Nephron (organoid): ENCODE measurements around the gene EML1.
A peak's percentile ranks its signal among the peaks of the same experiment; 100 is the strongest.

ENCODE experiments used
- H3K27ac Mint-ChIP-seq, 3 experiments: 2 replicates each; pipeline ENCODE4 v1.8.0; 2020; ENCODE audit warnings: mixed read lengths in 3 of 3, mild to moderate bottlenecking in 2 of 3, moderate library complexity in 1 of 3
- H3K27me3 Mint-ChIP-seq: 2 replicates; pipeline ENCODE4 v1.8.0; 2021; ENCODE audit warnings: low read depth, mild to moderate bottlenecking, moderate library complexity, mixed read lengths
- H3K36me3 Mint-ChIP-seq: 2 replicates; pipeline ENCODE4 v1.8.0; 2020; ENCODE audit warnings: low read depth, mixed read lengths
- H3K4me1 Mint-ChIP-seq: 2 replicates; pipeline ENCODE4 v1.8.0; 2020; ENCODE audit warnings: mixed read lengths
- H3K4me3 Mint-ChIP-seq, 3 experiments: 2 replicates each; pipeline ENCODE4 v1.8.0; 2020; ENCODE audit warnings: mild to moderate bottlenecking in 3 of 3, mixed read lengths in 3 of 3, moderate library complexity in 2 of 3
- H3K9me3 Mint-ChIP-seq: 2 replicates; pipeline ENCODE4 v1.8.0; 2020; ENCODE audit warnings: mixed read lengths
- TF ChIP-seq, protein P1 (sequence below), 3 experiments: fragments of 200-600 bp; sonication (generic); IDR thresholded peaks; one replicate each; pipeline ENCODE4 v1.5.0; 2021; ENCODE audit warnings: antibody characterized with exemption in 3 of 3; ENCODE audit not compliant: unreplicated experiment in 3 of 3

EML1 gene

DNA sequence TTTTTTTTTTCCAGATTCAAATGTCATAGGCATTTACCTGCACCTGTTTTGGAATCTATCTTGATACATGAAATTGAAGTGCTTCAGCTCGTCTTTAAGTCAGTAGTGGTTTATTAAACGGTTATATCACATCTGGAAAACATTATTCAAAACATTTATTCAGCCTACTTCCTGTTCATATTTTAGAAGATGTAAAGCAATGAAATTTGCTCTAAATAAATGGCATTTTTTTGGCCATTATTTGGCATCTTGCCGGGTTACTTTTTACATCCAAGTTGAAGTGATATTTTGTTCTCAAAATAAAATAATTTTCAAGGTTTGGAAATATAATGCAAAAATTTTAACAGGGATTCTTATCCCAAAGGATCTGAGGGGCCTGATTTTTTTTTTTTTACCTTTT lies 103.1 kb downstream of the EML1 start:
- H3K27ac Mint-ChIP-seq = no peak overlapping the region
- H3K27me3 Mint-ChIP-seq = no peaks in the 10 kb centered on the region
- H3K9me3 Mint-ChIP-seq = peaks cover 3% of the 10 kb centered on the region
- TF ChIP-seq, protein P1, sequence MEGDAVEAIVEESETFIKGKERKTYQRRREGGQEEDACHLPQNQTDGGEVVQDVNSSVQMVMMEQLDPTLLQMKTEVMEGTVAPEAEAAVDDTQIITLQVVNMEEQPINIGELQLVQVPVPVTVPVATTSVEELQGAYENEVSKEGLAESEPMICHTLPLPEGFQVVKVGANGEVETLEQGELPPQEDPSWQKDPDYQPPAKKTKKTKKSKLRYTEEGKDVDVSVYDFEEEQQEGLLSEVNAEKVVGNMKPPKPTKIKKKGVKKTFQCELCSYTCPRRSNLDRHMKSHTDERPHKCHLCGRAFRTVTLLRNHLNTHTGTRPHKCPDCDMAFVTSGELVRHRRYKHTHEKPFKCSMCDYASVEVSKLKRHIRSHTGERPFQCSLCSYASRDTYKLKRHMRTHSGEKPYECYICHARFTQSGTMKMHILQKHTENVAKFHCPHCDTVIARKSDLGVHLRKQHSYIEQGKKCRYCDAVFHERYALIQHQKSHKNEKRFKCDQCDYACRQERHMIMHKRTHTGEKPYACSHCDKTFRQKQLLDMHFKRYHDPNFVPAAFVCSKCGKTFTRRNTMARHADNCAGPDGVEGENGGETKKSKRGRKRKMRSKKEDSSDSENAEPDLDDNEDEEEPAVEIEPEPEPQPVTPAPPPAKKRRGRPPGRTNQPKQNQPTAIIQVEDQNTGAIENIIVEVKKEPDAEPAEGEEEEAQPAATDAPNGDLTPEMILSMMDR (IDR thresholded peaks at IDR 0.05; ENCODE audit: unreplicated experiment in 3 of 3) = no peak
- H3K4me1 Mint-ChIP-seq = no peaks in the 10 kb centered on the region
- peaks cover 20% of the 10 kb centered on the region for H3K36me3 Mint-ChIP-seq
- no peak overlapping the region for H3K4me3 Mint-ChIP-seq

DNA sequence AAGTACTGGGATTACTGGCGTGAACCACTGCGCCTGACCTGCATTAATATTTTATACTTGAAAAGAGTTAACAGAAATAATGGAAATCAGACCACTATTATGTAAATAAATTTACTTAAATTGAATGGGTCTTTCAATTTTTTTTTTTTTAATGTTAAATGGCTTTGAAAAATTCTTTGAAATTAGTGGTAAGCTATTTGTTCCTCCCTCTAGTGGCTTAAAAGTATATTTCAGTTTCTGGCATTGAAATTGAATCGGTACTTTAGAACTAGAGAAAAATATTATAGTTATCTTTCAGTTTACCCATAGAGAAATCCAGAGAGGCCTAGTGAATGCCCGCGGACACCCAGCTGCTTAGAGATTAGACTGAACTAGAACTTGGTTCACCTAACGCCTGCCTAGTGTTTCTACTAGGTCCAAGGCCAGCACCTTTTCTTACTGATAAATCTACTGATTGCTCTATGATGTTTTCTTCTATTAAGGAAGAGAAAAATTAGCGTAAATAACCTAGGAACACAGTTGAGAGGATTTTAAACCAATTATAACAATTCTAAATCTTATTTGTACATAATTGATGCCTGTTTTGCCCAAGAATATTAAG lies 106.5 kb downstream of the EML1 start:
- TF ChIP-seq, protein P1 (IDR thresholded peaks at IDR 0.05; ENCODE audit: unreplicated experiment in 3 of 3) = peak; percentile 45 to 57 (median 47)
- H3K27me3 Mint-ChIP-seq = no peaks in the 10 kb centered on the region
- no peak overlapping the region for H3K27ac Mint-ChIP-seq
- H3K4me1 Mint-ChIP-seq = no peaks in the 10 kb centered on the region
- H3K9me3 Mint-ChIP-seq = peaks cover 8% of the 10 kb centered on the region
- peaks cover 53% of the 10 kb centered on the region for H3K36me3 Mint-ChIP-seq
- no peak overlapping the region for H3K4me3 Mint-ChIP-seq

DNA sequence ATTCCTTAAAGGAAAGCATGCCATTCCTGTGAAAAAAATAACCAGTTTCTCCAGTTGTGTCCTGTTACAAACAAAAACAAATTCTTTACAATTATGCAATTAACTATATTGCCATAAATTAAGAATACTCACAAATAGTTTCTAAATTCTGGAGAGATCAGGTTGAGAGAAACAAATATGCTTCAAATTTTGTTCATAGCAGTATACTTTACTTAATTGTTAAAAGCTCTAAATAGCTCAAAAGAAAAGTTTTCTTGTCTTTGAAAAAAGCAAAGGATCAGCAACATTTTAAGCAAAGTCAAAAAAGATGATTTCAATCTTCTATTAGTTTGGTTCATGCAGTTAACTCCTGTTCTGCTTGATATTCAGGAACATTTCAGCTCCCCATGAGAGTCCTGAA lies 109.7 kb downstream of the EML1 start:
- Mint-ChIP-seq H3K9me3 (peaks cover 8% of the 10 kb centered on the region), H3K4me3 (no peak overlapping the region), H3K36me3 (peaks cover 75% of the 10 kb centered on the region), H3K27me3 (peaks cover 4% of the 10 kb centered on the region), H3K4me1 (no peaks in the 10 kb centered on the region), H3K27ac (no peak overlapping the region)
- TF ChIP-seq, protein P1 (IDR thresholded peaks at IDR 0.05; ENCODE audit: unreplicated experiment in 3 of 3) = no peak

DNA sequence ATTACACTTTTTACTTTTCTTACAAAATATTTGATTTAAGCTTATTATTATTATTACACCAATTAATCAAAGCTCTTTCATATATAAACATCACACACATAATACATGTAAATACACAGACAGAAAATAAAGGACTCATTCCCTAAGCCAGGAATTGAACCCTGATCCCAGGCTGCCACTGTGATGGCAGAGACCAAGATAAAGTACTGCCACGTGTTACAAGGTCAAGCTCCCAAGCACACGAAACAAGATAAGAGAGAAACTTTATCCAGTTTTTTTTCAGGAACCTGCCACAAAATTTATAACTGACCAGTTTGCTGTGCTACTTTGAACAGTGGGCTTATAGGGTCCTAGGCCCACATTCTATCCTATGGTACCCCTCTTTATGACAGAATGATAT lies 111.3 kb downstream of the EML1 start:
- no peaks in the 10 kb centered on the region for H3K4me1 Mint-ChIP-seq
- no peak overlapping the region for H3K4me3 Mint-ChIP-seq
- peaks cover 80% of the 10 kb centered on the region for H3K36me3 Mint-ChIP-seq
- no peak overlapping the region for H3K27ac Mint-ChIP-seq
- peaks cover 8% of the 10 kb centered on the region for H3K9me3 Mint-ChIP-seq
- peaks cover 4% of the 10 kb centered on the region for H3K27me3 Mint-ChIP-seq
- TF ChIP-seq, protein P1 (IDR thresholded peaks at IDR 0.05; ENCODE audit: unreplicated experiment in 3 of 3) = no peak

DNA sequence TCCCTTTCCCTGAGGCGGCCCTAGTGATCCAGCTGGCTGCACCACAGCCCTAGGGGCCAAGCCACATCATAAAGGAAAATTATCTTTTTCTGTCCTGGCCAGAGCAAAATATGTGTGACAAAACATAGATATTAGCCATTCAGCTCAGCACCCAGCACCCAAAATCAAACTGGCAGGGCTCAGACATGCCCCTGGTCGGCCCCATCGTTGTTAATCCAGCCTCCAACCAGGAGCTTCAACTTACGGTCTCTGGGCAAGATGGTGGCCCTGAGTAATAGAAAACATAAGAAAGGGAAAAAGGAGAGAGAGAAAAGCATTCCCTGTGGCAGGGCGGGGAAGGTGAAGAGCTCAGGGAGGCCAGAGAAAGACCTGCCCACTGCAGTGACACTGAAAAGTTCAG lies 111.9 kb downstream of the EML1 start:
- no peaks in the 10 kb centered on the region for H3K4me1 Mint-ChIP-seq
- H3K4me3 Mint-ChIP-seq = no peak overlapping the region
- TF ChIP-seq, protein P1 (IDR thresholded peaks at IDR 0.05; ENCODE audit: unreplicated experiment in 3 of 3) = no peak
- no peak overlapping the region for H3K27ac Mint-ChIP-seq
- peaks cover 8% of the 10 kb centered on the region for H3K9me3 Mint-ChIP-seq
- H3K36me3 Mint-ChIP-seq = peaks cover 80% of the 10 kb centered on the region
- peaks cover 4% of the 10 kb centered on the region for H3K27me3 Mint-ChIP-seq
